B cell (primary cell): ENCODE measurements around the gene TBXAS1.

Source experiments
- CTCF ChIP-seq: fragments of 200-600 bp; IDR thresholded peaks from one replicate; pipeline ENCODE4 v1.8.0; 2022; ENCODE audit warnings: antibody characterized with exemption, mild to moderate bottlenecking
- EZH2 ChIP-seq: IDR thresholded peaks from 2 replicates; pipeline ENCODE4 v1.6.1; 2012; ENCODE audit warnings: borderline replicate concordance, low read depth, mild to moderate bottlenecking, moderate library complexity, low read length; ENCODE audit not compliant: insufficient read depth, poor library complexity, severe bottlenecking

GRCh38 chr7:139838276-139838675 is 9.2 kb downstream of the TBXAS1 start:
- TF ChIP-seq CTCF: no peak
- TF ChIP-seq EZH2: no peak
